Type B pancreatic cell (in vitro differentiated cells): Measurements from ENCODE around the gene PACRG. TPM values are rescaled to one million over a fixed set of nuclear protein-coding genes. Genes with fewer than 3 reads are reported as not detected.

Source experiments
- DNase-seq: peaks from one replicate; pipeline ENCODE4 v3.0.0; 2021; ENCODE audit warnings: mixed read lengths; ENCODE audit not compliant: unreplicated experiment; ENCODE audit errors: extremely low spot score
- H3K27ac Mint-ChIP-seq: 2 replicates; pipeline ENCODE4 v1.8.0; 2021; ENCODE audit warnings: mild to moderate bottlenecking, mixed read lengths
- H3K27me3 Mint-ChIP-seq: 2 replicates; pipeline ENCODE4 v1.8.0; 2021; ENCODE audit warnings: mixed read lengths
- H3K36me3 Mint-ChIP-seq: 2 replicates; pipeline ENCODE4 v1.8.0; 2021; ENCODE audit warnings: mixed read lengths
- H3K4me1 Mint-ChIP-seq: one replicate; pipeline ENCODE4 v1.8.0; 2021; ENCODE audit warnings: mixed read lengths; ENCODE audit not compliant: unreplicated experiment
- H3K4me3 Mint-ChIP-seq: 2 replicates; pipeline ENCODE4 v1.8.0; 2021; ENCODE audit warnings: mild to moderate bottlenecking, mixed read lengths
- H3K9me3 Mint-ChIP-seq: 2 replicates; pipeline ENCODE4 v1.8.0; 2021; ENCODE audit warnings: mixed read lengths
- CTCF ChIP-seq: fragments of 200-600 bp; sonication (generic); conservative IDR thresholded peaks from 2 replicates; pipeline ENCODE4 v1.5.0; 2021; ENCODE audit warnings: antibody characterized with exemption, mild to moderate bottlenecking
- total RNA-seq: library from RNA; stranded (reverse); gene quantifications from 2 replicates; pipeline ENCODE4 v1.2.1, GENCODE V29; 2021; ENCODE audit warnings: low replicate concordance

The PACRG gene
- total RNA-seq, 1 donor from 2014 or later, result 5.6 TPM

GRCh38 chr6:163354085-163354484 lies 626.3 kb downstream of the PACRG start:
- Mint-ChIP-seq H3K27ac (no peak overlapping the region), H3K36me3 (no peaks in the 10 kb centered on the region), H3K4me3 (peak overlapping the region; percentile 25), H3K4me1 (peaks cover 28% of the 10 kb centered on the region), H3K9me3 (peaks cover 4% of the 10 kb centered on the region), H3K27me3 (no peaks in the 10 kb centered on the region)
- TF ChIP-seq CTCF, result no peak
- no peak for DNase-seq

DNA sequence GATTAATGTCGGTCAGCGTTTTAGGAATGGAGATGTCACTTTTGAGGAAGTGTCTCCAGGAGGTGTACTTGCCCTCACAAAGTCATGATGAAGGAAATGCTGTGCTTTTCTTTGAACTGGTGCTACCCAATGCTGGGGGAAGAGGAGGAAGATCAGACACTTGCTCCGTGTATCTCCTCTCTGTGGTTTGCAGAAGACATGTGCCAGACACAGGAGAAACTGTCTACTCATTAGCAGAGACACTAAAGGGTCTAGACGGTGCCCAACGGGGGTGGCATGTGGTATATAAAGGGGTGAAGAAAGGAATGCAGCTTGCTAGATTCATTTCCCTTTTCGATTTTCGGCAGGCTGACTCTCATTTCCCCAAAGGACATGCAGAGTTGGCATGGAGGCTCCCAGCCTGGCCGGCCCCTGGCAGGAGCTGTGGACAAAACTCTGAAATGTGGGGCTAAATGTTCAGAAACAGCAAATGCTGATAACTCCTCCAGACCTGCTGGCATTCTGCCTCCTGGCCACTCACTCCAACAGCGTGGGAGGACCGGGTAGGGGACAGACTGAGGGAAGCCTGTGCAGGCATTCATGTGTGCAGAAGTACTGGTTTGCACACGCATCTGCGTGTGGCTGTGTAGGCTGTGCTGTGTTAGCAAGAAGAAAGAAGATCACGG lies 627.1 kb downstream of the PACRG start:
- Mint-ChIP-seq H3K4me3 (peak overlapping the region; percentile 25), H3K27me3 (no peaks in the 10 kb centered on the region), H3K9me3 (peaks cover 4% of the 10 kb centered on the region), H3K27ac (peak overlapping the region; percentile 41), H3K36me3 (no peaks in the 10 kb centered on the region), H3K4me1 (peaks cover 28% of the 10 kb centered on the region)
- no peak for TF ChIP-seq CTCF
- DNase-seq, result no peak

GRCh38 chr6:163355426-163355991 lies 627.7 kb downstream of the PACRG start:
- no peak overlapping the region for H3K4me3 Mint-ChIP-seq
- H3K36me3 Mint-ChIP-seq, result no peaks in the 10 kb centered on the region
- peak overlapping the region; percentile 53 for H3K27ac Mint-ChIP-seq
- DNase-seq, result no peak
- TF ChIP-seq CTCF, result no peak
- no peaks in the 10 kb centered on the region for H3K27me3 Mint-ChIP-seq
- peaks cover 28% of the 10 kb centered on the region for H3K4me1 Mint-ChIP-seq
- H3K9me3 Mint-ChIP-seq, result peaks cover 4% of the 10 kb centered on the region

GRCh38 chr6:163356324-163356723 lies 628.5 kb downstream of the PACRG start:
- Mint-ChIP-seq H3K4me1 (peaks cover 28% of the 10 kb centered on the region), H3K9me3 (peaks cover 4% of the 10 kb centered on the region), H3K36me3 (no peaks in the 10 kb centered on the region), H3K27ac (no peak overlapping the region), H3K27me3 (no peaks in the 10 kb centered on the region), H3K4me3 (no peak overlapping the region)
- no peak for DNase-seq
- no peak for TF ChIP-seq CTCF

DNA sequence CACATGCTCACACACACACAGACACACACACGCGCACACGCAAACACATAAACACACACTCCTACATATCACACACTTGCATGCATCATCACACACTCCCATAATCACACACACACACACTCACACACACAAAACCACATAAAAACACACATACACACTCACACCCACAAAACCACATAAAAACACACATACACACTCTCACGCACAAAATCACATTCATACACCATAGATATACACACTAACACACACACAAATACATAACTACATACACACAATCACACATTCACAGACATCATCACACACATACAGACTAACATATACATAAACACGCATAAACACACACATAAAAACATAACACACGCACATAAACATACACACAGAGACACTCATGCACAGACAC lies 629.0 kb downstream of the PACRG start:
- H3K27me3 Mint-ChIP-seq, result no peaks in the 10 kb centered on the region
- H3K36me3 Mint-ChIP-seq, result no peaks in the 10 kb centered on the region

More for the DNA sequence above, 629.0 kb downstream of the PACRG start:
- DNase-seq, result no peak
- H3K4me3 Mint-ChIP-seq, result no peak overlapping the region
- TF ChIP-seq CTCF, result no peak
- H3K4me1 Mint-ChIP-seq, result peaks cover 28% of the 10 kb centered on the region
- peaks cover 4% of the 10 kb centered on the region for H3K9me3 Mint-ChIP-seq
- H3K27ac Mint-ChIP-seq, result no peak overlapping the region
